NOMO-1 treated with dmso at 0.1 percent for 144 hours (cell line): ENCODE results near the gene RNF121.
"Not testable (repeated sequence)": the region's sequence is repeated elsewhere in the genome, so short reads cannot be mapped to it uniquely, and the experiment has no call there.

ENCODE experiments used
- DNase-seq: peaks from one replicate; lab custom pipeline; 2025; ENCODE audit not compliant: unreplicated experiment; lab: John Stamatoyannopoulos, UW

The RNF121 gene

GRCh38 chr11:71928737-71929443, at the start of gene RNF121:
Gene RNF121 (plus strand): TSS chr11:71929046. CDS start chr11:71929062, 16 bp downstream.
- peak; percentile 98 for DNase-seq

- not testable (repeated sequence) for DNase-seq
Measured at GRCh38 chr11:71885806-71886205, 43.0 kb upstream of the RNF121 start.

- DNase-seq = not testable (repeated sequence)
Measured at GRCh38 chr11:71888335-71889010, 40.4 kb upstream of the RNF121 start.

- not testable (repeated sequence) for DNase-seq
Measured at GRCh38 chr11:71889181-71889872, 39.5 kb upstream of the RNF121 start.

GRCh38 chr11:71895961-71896360, 32.9 kb upstream of the RNF121 start:
- no peak for DNase-seq

GRCh38 chr11:71901137-71901536, 27.7 kb upstream of the RNF121 start:
- DNase-seq = not testable (repeated sequence)

GRCh38 chr11:71908218-71908617, 20.6 kb upstream of the RNF121 start:
- no peak for DNase-seq

GRCh38 chr11:71910775-71911174, 18.1 kb upstream of the RNF121 start:
- not testable (repeated sequence) for DNase-seq

GRCh38 chr11:71911321-71911985, 17.4 kb upstream of the RNF121 start:
- not testable (repeated sequence) for DNase-seq

- not testable (repeated sequence) for DNase-seq
Measured at GRCh38 chr11:71911986-71912340, 16.9 kb upstream of the RNF121 start.

GRCh38 chr11:71913756-71914526, 14.9 kb upstream of the RNF121 start:
- no peak for DNase-seq

- no peak for DNase-seq
Measured at GRCh38 chr11:71914617-71915189, 14.1 kb upstream of the RNF121 start.

- DNase-seq = no peak
Measured at GRCh38 chr11:71917646-71918140, 11.2 kb upstream of the RNF121 start.

- DNase-seq = peak; percentile 92
Measured at GRCh38 chr11:71927820-71928736, 768 bp upstream of the RNF121 start, which contains the start of gene XNDC1N. Gene XNDC1N (minus strand): TSS chr11:71928594. CDS start chr11:71923353, 5,241 bp downstream.

GRCh38 chr11:71929491-71929890, 645 bp downstream of the RNF121 start:
- no peak for DNase-seq

- DNase-seq = no peak
Measured at GRCh38 chr11:71930556-71931244, 1.9 kb downstream of the RNF121 start.

- no peak for DNase-seq
Measured at GRCh38 chr11:71931245-71931602, 2.4 kb downstream of the RNF121 start.

GRCh38 chr11:71933141-71933933, 4.5 kb downstream of the RNF121 start:
- DNase-seq = no peak
